PFSK-1 (cell line): Measurements from ENCODE around the gene HHIPL1.

Experiments
- FOXP2 ChIP-seq: optimal IDR thresholded peaks from 2 replicates; pipeline ENCODE3; 2011; ENCODE audit warnings: borderline replicate concordance, control low read depth, inconsistent platforms; ENCODE audit not compliant: insufficient read depth; ENCODE audit errors: extremely low read length, extremely low read depth
- POLR2AphosphoS5 ChIP-seq: IDR thresholded peaks from 2 replicates; pipeline ENCODE4 v1.6.1; 2012; ENCODE audit warnings: low read depth, mild to moderate bottlenecking, control low read depth, low read length, moderate library complexity
- SIN3A ChIP-seq: IDR thresholded peaks from 2 replicates; pipeline ENCODE4 v1.6.1; 2012; ENCODE audit warnings: mild to moderate bottlenecking, low read length, moderate library complexity, borderline replicate concordance; ENCODE audit not compliant: insufficient read depth
- TAF1 ChIP-seq: IDR thresholded peaks from 2 replicates; pipeline ENCODE4 v1.6.1; 2012; ENCODE audit warnings: low read length, control low read depth, borderline replicate concordance; ENCODE audit not compliant: insufficient read depth
- TF ChIP-seq, protein P1 (sequence below), 2 experiments: IDR thresholded peaks; 2 replicates each; pipeline versions ENCODE4 v1.6.1 to v1.8.0; 2011 to 2012; ENCODE audit warnings: low read depth in 2 of 2, low read length in 2 of 2, control low read depth in 1 of 2, inconsistent platforms in 1 of 2, mild to moderate bottlenecking in 1 of 2, moderate library complexity in 1 of 2; ENCODE audit not compliant: insufficient read depth in 1 of 2

The HHIPL1 gene

DNA sequence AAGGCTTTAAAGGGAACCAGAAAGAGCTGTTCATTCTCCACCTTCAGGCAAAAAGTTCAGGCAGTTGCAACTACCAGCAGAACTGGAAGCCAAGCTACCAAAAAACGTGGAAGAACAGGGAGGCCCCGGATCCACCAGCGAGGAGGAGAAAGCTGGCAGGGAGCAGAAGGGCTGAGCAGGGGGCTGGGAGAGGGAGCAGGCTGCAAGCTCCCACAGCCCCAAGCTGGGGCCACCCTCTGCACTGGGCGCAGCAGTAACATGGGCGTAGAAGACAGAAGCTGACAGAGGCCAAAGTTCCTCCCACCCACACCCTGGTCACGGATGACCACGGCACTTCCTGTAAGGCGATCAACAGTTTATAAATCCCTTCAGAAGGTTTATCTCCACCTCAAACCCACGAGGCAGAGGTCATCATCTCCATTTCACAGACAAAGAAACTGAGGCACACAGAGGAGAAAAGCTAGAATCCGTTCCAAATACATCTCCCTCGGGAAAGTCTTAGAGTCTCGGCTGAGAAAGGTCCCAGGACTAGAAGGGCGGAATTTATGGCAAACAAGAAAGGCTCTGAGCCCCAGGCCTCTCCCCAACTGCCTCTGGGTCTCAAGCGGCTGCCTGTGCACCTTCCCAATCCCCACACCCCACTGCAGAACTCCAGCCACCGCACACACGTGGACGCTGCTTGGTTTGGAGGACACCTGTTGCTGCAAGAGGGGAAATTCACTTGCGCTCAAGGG lies 42.7 kb upstream of the HHIPL1 start:
- TF ChIP-seq FOXP2 (no peak), SIN3A (no peak), POLR2AphosphoS5 (no peak), TAF1 (no peak)
- TF ChIP-seq, protein P1, sequence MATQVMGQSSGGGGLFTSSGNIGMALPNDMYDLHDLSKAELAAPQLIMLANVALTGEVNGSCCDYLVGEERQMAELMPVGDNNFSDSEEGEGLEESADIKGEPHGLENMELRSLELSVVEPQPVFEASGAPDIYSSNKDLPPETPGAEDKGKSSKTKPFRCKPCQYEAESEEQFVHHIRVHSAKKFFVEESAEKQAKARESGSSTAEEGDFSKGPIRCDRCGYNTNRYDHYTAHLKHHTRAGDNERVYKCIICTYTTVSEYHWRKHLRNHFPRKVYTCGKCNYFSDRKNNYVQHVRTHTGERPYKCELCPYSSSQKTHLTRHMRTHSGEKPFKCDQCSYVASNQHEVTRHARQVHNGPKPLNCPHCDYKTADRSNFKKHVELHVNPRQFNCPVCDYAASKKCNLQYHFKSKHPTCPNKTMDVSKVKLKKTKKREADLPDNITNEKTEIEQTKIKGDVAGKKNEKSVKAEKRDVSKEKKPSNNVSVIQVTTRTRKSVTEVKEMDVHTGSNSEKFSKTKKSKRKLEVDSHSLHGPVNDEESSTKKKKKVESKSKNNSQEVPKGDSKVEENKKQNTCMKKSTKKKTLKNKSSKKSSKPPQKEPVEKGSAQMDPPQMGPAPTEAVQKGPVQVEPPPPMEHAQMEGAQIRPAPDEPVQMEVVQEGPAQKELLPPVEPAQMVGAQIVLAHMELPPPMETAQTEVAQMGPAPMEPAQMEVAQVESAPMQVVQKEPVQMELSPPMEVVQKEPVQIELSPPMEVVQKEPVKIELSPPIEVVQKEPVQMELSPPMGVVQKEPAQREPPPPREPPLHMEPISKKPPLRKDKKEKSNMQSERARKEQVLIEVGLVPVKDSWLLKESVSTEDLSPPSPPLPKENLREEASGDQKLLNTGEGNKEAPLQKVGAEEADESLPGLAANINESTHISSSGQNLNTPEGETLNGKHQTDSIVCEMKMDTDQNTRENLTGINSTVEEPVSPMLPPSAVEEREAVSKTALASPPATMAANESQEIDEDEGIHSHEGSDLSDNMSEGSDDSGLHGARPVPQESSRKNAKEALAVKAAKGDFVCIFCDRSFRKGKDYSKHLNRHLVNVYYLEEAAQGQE (IDR thresholded peaks at IDR 0.05; ENCODE audit: insufficient read depth in 1 of 2, low read depth in 2 of 2, low read length in 2 of 2) = no peak

DNA sequence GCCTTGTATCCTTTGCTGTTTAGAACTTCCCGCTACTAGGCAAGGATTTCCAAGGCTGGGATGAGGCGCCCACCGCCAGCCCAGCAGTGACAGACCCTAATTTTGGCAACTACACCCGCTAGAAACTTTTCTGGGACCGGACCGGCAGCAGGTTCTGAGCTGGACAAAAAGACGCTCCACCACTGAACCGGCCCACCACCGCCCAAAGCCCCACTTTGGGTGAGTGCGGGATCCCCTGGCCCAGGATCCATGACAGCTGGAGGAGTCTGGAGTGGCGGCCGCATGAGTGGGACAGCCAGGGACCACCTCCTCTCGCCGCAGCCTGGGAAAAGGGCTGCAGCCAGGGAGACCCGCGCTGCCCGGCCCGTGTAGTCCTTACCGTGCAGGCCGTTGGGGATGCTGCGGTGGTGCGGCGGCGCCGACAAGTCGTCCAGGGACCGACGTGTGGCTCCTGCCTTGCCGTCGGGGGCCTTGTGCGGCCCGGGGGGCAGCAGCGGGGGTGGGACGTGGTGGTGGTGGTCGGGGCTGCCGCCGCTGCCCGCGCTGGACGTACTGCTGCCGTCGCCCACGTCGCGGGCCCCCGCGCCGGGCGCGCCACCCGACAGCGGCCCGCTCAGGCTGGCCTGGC lies 42.0 kb upstream of the HHIPL1 start:
- TF ChIP-seq FOXP2 (no peak), SIN3A (no peak), TAF1 (no peak), POLR2AphosphoS5 (no peak)
- TF ChIP-seq, protein P1 (IDR thresholded peaks at IDR 0.05; ENCODE audit: insufficient read depth in 1 of 2, low read depth in 2 of 2, low read length in 2 of 2) = no peak

DNA sequence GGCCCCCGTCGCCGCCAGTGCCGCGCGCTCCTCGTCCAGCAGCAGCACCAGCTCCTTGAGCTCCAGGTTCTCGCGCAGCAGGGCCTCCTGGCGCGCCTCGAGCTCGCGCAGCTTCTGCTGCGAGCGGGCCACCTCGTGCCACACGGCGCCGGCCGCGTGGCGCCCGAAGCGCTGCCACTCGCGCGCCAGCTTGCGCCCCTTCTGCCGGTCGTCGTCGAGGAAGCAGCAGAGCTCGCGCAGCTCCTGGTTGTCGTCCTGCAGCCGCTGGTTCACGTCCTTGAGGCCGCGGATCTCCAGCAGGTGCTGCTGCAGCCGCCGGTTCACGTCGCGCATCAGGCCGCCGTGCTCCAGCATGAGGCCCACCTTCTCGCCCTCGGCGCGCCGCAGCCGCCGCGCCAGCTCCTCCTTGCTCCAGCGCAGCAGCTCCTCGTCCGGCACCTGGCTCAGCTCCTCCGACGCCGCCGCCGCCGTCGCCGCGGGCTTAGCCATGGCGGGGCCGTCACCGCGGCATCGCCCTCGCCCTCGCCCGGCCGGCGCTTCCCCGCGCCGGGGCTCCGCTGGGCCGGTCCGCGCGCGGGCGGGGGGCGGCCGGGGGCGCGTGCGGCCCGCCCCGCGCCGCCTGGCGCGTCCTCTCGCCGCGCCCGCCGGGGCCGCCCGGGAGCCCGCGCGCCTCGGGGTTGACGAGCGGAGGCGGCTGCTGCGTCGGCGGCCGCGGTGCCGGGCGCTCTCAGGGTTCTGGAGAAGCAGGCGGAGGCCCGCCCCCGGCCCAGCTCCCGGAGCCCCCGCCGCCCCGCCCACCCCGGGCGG lies 41.3 kb upstream of the HHIPL1 start, which contains the start of gene CCDC85C:
CCDC85C (minus strand) TSS at position 737 of the 807 bp plus-strand sequence; CDS start at position 489, 248 bp downstream.
- TF ChIP-seq, protein P1 (IDR thresholded peaks at IDR 0.05; ENCODE audit: insufficient read depth in 1 of 2, low read depth in 2 of 2, low read length in 2 of 2) = no peak
- TF ChIP-seq FOXP2 (no peak), POLR2AphosphoS5 (no peak), TAF1 (no peak), SIN3A (no peak)

DNA sequence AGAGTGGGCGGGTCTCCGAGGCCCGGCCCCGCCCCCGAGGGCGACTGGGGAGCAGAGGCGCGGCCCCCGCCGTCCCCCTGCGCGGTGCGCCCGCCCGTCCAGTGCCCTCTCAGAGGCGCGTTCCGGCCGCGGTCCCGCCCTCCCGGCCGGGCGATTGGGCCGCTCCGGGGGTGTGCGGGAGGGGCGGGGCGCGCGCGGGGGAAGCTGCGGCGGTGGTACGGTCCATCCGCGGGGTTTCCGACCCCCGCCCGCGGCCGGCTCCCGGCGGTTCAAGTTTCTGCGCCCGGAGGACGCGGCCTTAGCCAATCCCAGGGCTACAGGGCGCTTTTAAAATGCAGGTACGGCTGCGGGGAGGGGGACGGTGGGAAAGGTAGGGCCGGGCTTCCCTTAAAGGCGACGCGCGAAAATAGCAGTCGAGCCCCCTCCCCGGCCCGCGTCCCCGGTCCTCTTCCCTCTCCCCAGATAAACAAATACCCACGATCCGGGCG lies 40.6 kb upstream of the HHIPL1 start:
- TF ChIP-seq SIN3A (no peak), POLR2AphosphoS5 (no peak), TAF1 (no peak), FOXP2 (no peak)
- TF ChIP-seq, protein P1 (IDR thresholded peaks at IDR 0.05; ENCODE audit: insufficient read depth in 1 of 2, low read depth in 2 of 2, low read length in 2 of 2) = no peak
